Measurements from ENCODE around the gene CD74.

DNA sequence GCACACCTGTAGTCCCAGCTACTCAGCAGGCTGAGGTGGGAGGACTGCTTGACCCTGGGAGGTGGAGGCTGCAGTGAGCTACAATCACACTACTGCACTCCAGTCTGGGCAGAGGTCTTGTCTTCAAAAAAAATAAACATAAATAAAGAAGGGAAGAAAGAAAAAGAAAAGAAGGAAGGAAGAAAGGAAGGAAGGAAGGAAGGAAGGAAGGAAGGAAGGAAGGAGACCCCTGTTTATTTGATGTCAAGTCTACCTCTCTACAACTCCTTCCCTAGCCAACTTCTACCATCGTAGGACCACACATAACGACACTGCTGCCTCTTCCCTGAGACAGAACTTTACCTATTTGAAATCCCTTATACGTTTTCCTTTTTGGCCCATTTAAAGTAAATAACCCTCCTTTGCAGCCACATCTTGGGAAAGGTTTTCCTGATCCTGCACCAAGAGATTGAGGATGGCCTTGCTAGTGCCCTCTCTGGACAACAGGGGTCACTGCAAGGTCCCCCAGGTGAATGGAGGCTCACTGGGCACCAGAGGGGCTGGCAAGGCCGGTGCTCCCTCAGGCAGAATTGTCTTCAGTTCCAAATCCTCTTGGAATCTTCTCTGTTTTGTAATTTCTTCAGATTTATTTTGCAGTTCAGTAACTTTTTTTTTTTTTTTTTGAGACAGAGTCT lies 26.3 kb upstream of the CD74 start:
- TF ChIP-seq, protein P1, sequence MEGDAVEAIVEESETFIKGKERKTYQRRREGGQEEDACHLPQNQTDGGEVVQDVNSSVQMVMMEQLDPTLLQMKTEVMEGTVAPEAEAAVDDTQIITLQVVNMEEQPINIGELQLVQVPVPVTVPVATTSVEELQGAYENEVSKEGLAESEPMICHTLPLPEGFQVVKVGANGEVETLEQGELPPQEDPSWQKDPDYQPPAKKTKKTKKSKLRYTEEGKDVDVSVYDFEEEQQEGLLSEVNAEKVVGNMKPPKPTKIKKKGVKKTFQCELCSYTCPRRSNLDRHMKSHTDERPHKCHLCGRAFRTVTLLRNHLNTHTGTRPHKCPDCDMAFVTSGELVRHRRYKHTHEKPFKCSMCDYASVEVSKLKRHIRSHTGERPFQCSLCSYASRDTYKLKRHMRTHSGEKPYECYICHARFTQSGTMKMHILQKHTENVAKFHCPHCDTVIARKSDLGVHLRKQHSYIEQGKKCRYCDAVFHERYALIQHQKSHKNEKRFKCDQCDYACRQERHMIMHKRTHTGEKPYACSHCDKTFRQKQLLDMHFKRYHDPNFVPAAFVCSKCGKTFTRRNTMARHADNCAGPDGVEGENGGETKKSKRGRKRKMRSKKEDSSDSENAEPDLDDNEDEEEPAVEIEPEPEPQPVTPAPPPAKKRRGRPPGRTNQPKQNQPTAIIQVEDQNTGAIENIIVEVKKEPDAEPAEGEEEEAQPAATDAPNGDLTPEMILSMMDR (IDR thresholded peaks at IDR 0.05) = peak in 3 of 6 experiments; percentile 26 to 43 (median 40)
- no peak for TF ChIP-seq POLR2A (IDR thresholded peaks at IDR 0.05)

Measured in esophagus squamous epithelium (tissue), 4 donors.